Panc1 (cell line): ENCODE data around the gene RAPGEF5.

Experiments
- CTCF ChIP-seq: fragments of 450-650 bp; IDR thresholded peaks from 2 replicates; pipeline ENCODE4 v1.5.1; 2017; ENCODE audit warnings: mild to moderate bottlenecking
- POLR2AphosphoS5 ChIP-seq: IDR thresholded peaks from 2 replicates; pipeline ENCODE4 v1.6.1; 2012; ENCODE audit warnings: mild to moderate bottlenecking, low read depth, low read length, moderate library complexity
- REST ChIP-seq, 2 experiments: IDR thresholded peaks; 2 replicates each; pipeline ENCODE4 v1.6.1; 2011 to 2012; ENCODE audit warnings: low read depth in 2 of 2, control low read depth in 1 of 2, low read length in 1 of 2, mild to moderate bottlenecking in 1 of 2, moderate library complexity in 1 of 2; ENCODE audit not compliant: insufficient read depth in 1 of 2
- SIN3A ChIP-seq: IDR thresholded peaks from 2 replicates; pipeline ENCODE4 v1.6.1; 2012; ENCODE audit warnings: low read depth, mild to moderate bottlenecking, low read length, moderate library complexity, borderline replicate concordance; ENCODE audit not compliant: insufficient read depth
- TCF7L2 ChIP-seq: IDR thresholded peaks from 2 replicates; pipeline ENCODE4 v1.6.1; 2011; ENCODE audit warnings: mild to moderate bottlenecking, low read depth, low read length, inconsistent platforms

GRCh38 chr7:22190736-22191135 lies 166.2 kb downstream of the RAPGEF5 start:
- TF ChIP-seq POLR2AphosphoS5 (no peak), CTCF (no peak), TCF7L2 (no peak), REST (IDR thresholded peaks at IDR 0.05; ENCODE audit: insufficient read depth in 1 of 2, low read depth in 2 of 2, low read length in 1 of 2) (no peak), SIN3A (no peak)
